ENCODE results near the gene UGDH.
"Not testable (repeated sequence)": the region's sequence is repeated elsewhere in the genome, so short reads cannot be mapped to it uniquely, and the experiment has no call there.

Gene UGDH

DNA sequence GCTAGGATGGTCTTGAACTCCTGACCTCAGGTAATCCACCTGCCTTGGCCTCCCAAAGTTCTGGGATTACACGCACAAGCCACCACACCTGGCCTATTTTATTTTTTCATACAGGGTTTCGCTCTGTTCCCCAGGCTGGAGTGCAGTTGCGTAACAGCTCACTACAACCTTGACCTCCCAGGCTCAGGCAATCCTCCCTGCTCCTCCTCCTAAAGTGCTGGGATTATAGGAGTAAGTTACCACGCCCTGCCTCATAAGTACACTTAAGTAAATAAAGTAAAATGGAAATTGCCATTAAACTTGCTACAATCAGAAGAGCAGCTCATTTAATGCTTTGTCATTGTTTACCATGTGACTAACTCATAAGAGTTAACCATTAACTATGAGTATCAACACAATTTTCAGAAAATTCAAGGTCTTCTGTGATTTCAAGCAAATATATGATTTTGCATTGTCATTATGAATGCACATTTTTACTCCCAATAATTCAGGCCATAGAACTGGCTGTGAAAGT is 12.3 kb downstream of the UGDH start:
- no peak for ATAC-seq

DNA sequence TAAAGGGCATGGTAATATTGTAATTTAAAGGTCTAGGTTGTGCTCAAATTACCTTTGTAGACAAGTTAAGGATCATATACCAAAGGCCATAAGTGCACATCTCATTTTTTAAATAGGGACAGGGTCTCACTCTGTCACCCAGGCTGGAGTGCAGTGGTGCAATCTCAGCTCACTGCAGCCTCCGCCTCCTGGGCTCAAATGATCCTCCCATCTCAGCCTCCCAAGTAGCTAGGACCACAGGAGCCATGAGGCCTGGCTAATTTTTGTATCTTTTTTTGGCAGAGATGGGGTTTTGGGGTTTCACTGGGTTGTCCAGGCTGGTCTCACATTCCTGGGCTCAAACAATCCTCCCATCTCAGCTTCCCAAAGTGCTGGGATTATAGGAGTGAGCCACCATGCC is 13.0 kb downstream of the UGDH start:
- ATAC-seq: not testable (repeated sequence)

More for the DNA sequence above, 12.3 kb downstream of the UGDH start:
- TF ChIP-seq TOX (CRISPR knock-in tag; IDR thresholded peaks at IDR 0.05; ENCODE audit: borderline replicate concordance): no peak
- TF ChIP-seq, protein P1, sequence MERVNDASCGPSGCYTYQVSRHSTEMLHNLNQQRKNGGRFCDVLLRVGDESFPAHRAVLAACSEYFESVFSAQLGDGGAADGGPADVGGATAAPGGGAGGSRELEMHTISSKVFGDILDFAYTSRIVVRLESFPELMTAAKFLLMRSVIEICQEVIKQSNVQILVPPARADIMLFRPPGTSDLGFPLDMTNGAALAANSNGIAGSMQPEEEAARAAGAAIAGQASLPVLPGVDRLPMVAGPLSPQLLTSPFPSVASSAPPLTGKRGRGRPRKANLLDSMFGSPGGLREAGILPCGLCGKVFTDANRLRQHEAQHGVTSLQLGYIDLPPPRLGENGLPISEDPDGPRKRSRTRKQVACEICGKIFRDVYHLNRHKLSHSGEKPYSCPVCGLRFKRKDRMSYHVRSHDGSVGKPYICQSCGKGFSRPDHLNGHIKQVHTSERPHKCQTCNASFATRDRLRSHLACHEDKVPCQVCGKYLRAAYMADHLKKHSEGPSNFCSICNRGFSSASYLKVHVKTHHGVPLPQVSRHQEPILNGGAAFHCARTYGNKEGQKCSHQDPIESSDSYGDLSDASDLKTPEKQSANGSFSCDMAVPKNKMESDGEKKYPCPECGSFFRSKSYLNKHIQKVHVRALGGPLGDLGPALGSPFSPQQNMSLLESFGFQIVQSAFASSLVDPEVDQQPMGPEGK (CRISPR knock-in tag; IDR thresholded peaks at IDR 0.05; ENCODE audit: borderline replicate concordance): no peak

DNA sequence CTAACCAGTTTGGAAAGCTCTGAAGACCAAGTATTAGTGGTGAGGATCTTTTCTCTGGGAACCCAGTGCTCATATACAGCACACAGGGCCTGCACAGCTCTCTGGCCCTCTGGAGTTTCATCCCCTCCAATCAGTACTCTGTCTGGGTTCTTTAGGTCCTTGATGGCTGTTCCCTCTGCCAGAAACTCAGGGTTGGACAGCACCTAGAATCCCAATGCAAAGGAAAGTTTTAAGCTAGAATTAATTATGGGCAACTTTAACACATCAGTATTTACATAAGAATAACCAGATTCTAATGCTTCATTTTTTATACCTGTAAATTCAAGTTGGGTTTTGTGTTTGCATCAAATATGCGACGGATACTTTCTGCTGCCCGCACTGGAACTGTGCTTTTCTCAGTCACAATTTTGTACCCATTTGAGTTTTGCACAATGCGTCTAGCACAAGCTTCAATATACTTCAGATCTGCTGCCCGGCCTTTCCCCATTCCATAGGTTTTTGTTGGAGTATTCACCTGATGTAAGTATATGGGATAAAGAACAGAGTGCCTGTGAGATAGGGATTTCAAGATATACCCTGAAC is 16.8 kb downstream of the UGDH start:
- TF ChIP-seq ARNTL (CRISPR knock-in tag; IDR thresholded peaks at IDR 0.05; ENCODE audit: borderline replicate concordance, low read depth): no peak
- no peak for TF ChIP-seq TCF4 (CRISPR knock-in tag; IDR thresholded peaks at IDR 0.05; ENCODE audit: borderline replicate concordance)
- TF ChIP-seq, protein P2, sequence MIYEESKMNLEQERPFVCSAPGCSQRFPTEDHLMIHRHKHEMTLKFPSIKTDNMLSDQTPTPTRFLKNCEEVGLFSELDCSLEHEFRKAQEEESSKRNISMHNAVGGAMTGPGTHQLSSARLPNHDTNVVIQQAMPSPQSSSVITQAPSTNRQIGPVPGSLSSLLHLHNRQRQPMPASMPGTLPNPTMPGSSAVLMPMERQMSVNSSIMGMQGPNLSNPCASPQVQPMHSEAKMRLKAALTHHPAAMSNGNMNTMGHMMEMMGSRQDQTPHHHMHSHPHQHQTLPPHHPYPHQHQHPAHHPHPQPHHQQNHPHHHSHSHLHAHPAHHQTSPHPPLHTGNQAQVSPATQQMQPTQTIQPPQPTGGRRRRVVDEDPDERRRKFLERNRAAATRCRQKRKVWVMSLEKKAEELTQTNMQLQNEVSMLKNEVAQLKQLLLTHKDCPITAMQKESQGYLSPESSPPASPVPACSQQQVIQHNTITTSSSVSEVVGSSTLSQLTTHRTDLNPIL (CRISPR knock-in tag; IDR thresholded peaks at IDR 0.05; ENCODE audit: low read depth): no peak
- TF ChIP-seq CSDC2 (CRISPR knock-in tag; IDR thresholded peaks at IDR 0.05): no peak
- no peak for TF ChIP-seq PPARA (CRISPR knock-in tag; IDR thresholded peaks at IDR 0.05; ENCODE audit: borderline replicate concordance)
- no peak for TF ChIP-seq ZNF565 (CRISPR knock-in tag; conservative IDR thresholded peaks at IDR 0.05; ENCODE audit: low read depth)
- no peak for TF ChIP-seq ZNF8 (CRISPR knock-in tag; IDR thresholded peaks at IDR 0.05)
- no peak for TF ChIP-seq ISL1 (CRISPR knock-in tag; IDR thresholded peaks at IDR 0.05)
- no peak for TF ChIP-seq OSR1 (CRISPR knock-in tag; IDR thresholded peaks at IDR 0.05)
- TF ChIP-seq, protein P3, sequence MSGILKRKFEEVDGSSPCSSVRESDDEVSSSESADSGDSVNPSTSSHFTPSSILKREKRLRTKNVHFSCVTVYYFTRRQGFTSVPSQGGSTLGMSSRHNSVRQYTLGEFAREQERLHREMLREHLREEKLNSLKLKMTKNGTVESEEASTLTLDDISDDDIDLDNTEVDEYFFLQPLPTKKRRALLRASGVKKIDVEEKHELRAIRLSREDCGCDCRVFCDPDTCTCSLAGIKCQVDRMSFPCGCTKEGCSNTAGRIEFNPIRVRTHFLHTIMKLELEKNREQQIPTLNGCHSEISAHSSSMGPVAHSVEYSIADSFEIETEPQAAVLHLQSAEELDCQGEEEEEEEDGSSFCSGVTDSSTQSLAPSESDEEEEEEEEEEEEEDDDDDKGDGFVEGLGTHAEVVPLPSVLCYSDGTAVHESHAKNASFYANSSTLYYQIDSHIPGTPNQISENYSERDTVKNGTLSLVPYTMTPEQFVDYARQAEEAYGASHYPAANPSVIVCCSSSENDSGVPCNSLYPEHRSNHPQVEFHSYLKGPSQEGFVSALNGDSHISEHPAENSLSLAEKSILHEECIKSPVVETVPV (CRISPR knock-in tag; IDR thresholded peaks at IDR 0.05): no peak
- no peak for TF ChIP-seq GLIS3 (CRISPR knock-in tag; IDR thresholded peaks at IDR 0.05)
- TF ChIP-seq ZFP3 (CRISPR knock-in tag; IDR thresholded peaks at IDR 0.05): no peak
- no peak for TF ChIP-seq ZFP30 (CRISPR knock-in tag; IDR thresholded peaks at IDR 0.05)
- TF ChIP-seq, protein P4, sequence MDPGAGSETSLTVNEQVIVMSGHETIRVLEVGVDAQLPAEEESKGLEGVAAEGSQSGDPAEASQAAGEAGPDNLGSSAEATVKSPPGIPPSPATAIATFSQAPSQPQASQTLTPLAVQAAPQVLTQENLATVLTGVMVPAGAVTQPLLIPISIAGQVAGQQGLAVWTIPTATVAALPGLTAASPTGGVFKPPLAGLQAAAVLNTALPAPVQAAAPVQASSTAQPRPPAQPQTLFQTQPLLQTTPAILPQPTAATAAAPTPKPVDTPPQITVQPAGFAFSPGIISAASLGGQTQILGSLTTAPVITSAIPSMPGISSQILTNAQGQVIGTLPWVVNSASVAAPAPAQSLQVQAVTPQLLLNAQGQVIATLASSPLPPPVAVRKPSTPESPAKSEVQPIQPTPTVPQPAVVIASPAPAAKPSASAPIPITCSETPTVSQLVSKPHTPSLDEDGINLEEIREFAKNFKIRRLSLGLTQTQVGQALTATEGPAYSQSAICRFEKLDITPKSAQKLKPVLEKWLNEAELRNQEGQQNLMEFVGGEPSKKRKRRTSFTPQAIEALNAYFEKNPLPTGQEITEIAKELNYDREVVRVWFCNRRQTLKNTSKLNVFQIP (CRISPR knock-in tag; IDR thresholded peaks at IDR 0.05; ENCODE audit: borderline replicate concordance, low read depth): no peak
- no peak for TF ChIP-seq RARB (CRISPR knock-in tag; IDR thresholded peaks at IDR 0.05)
- TF ChIP-seq, protein P5, sequence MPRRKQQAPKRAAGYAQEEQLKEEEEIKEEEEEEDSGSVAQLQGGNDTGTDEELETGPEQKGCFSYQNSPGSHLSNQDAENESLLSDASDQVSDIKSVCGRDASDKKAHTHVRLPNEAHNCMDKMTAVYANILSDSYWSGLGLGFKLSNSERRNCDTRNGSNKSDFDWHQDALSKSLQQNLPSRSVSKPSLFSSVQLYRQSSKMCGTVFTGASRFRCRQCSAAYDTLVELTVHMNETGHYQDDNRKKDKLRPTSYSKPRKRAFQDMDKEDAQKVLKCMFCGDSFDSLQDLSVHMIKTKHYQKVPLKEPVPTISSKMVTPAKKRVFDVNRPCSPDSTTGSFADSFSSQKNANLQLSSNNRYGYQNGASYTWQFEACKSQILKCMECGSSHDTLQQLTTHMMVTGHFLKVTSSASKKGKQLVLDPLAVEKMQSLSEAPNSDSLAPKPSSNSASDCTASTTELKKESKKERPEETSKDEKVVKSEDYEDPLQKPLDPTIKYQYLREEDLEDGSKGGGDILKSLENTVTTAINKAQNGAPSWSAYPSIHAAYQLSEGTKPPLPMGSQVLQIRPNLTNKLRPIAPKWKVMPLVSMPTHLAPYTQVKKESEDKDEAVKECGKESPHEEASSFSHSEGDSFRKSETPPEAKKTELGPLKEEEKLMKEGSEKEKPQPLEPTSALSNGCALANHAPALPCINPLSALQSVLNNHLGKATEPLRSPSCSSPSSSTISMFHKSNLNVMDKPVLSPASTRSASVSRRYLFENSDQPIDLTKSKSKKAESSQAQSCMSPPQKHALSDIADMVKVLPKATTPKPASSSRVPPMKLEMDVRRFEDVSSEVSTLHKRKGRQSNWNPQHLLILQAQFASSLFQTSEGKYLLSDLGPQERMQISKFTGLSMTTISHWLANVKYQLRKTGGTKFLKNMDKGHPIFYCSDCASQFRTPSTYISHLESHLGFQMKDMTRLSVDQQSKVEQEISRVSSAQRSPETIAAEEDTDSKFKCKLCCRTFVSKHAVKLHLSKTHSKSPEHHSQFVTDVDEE (CRISPR knock-in tag; IDR thresholded peaks at IDR 0.05): no peak
- no peak for TF ChIP-seq ZNF70 (CRISPR knock-in tag; IDR thresholded peaks at IDR 0.05)
- ATAC-seq: no peak

DNA sequence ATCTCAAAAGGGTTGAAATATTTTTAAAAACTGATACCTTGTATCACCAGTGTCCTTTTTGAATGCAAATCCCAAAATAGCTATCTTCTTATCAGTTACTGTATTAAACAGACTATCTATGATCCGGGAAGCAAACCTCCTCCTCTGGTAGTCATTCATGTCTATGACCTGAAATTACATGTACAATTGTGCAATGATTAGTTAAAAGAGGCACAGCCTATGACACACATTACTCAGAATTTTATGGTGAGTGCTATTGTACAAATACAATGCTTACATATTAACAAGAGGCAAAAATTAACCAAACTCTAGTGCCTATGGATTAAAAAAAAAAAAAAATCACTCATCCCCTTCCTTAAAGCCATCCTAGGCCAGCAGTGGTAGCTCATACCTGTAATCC is 21.7 kb downstream of the UGDH start:
- TF ChIP-seq GLIS3 (CRISPR knock-in tag; IDR thresholded peaks at IDR 0.05) (no peak), RARB (CRISPR knock-in tag; IDR thresholded peaks at IDR 0.05) (no peak), ESRRG (CRISPR knock-in tag; IDR thresholded peaks at IDR 0.05) (no peak), ZNF8 (CRISPR knock-in tag; IDR thresholded peaks at IDR 0.05) (no peak), PPARA (CRISPR knock-in tag; IDR thresholded peaks at IDR 0.05; ENCODE audit: borderline replicate concordance) (no peak), CSDC2 (CRISPR knock-in tag; IDR thresholded peaks at IDR 0.05) (no peak), BACH2 (CRISPR knock-in tag; IDR thresholded peaks at IDR 0.05; ENCODE audit: borderline replicate concordance) (no peak), ISL1 (CRISPR knock-in tag; IDR thresholded peaks at IDR 0.05) (no peak), TOX (CRISPR knock-in tag; IDR thresholded peaks at IDR 0.05; ENCODE audit: borderline replicate concordance) (no peak), ZFP30 (CRISPR knock-in tag; IDR thresholded peaks at IDR 0.05) (no peak), OSR1 (CRISPR knock-in tag; IDR thresholded peaks at IDR 0.05) (no peak), TCF4 (CRISPR knock-in tag; IDR thresholded peaks at IDR 0.05; ENCODE audit: borderline replicate concordance) (no peak), SNAI2 (CRISPR knock-in tag; IDR thresholded peaks at IDR 0.05) (no peak)
- TF ChIP-seq, protein P2 (CRISPR knock-in tag; IDR thresholded peaks at IDR 0.05; ENCODE audit: low read depth): no peak
- ATAC-seq: no peak
